ENCODE measurements around the gene RBM14. TPM values are rescaled to one million over a fixed set of nuclear protein-coding genes. Genes with fewer than 3 reads are reported as not detected.

The RBM14 gene
- total RNA-seq, 3 donors from 2014 or later, result 63.8 to 87.0 (median 72.6) TPM

GRCh38 chr11:66653123-66653522 lies 36.7 kb downstream of the RBM14 start:
- TF ChIP-seq CTCF (IDR thresholded peaks at IDR 0.05), result no peak
- intact Hi-C loops (cut with DNase I, micrococcal nuclease), result no loop called here
- Histone ChIP-seq H3K9me3 (no peaks in the 10 kb centered on the region), H3K4me3 (no peak overlapping the region), H3K36me3 (ENCODE audit: low read depth) (no peaks in the 10 kb centered on the region), H3K4me1 (ENCODE audit: low read depth) (peaks cover 2% of the 10 kb centered on the region)
- DNase-seq (no peak), ATAC-seq (no peak)

- DNase-seq (no peak), ATAC-seq (no peak)
- Histone ChIP-seq H3K9me3 (no peaks in the 10 kb centered on the region), H3K36me3 (ENCODE audit: low read depth) (no peaks in the 10 kb centered on the region), H3K4me1 (ENCODE audit: low read depth) (no peaks in the 10 kb centered on the region), H3K4me3 (no peak overlapping the region)
- no peak for TF ChIP-seq CTCF (IDR thresholded peaks at IDR 0.05)
- intact Hi-C loops (cut with DNase I, micrococcal nuclease), result no loop called here
These were observed 43.3 kb downstream of the RBM14 start for GRCh38 chr11:66659763-66660162.

- Histone ChIP-seq H3K4me1 (ENCODE audit: low read depth) (no peaks in the 10 kb centered on the region), H3K9me3 (no peaks in the 10 kb centered on the region), H3K36me3 (ENCODE audit: low read depth) (no peaks in the 10 kb centered on the region), H3K4me3 (no peak overlapping the region)
- intact Hi-C loops (cut with DNase I, micrococcal nuclease), result no loop called here
- ATAC-seq, result no peak
- no peak for DNase-seq
- no peak for TF ChIP-seq CTCF (IDR thresholded peaks at IDR 0.05)
These were observed 47.4 kb downstream of the RBM14 start for GRCh38 chr11:66663741-66664296.

GRCh38 chr11:66665369-66665768 lies 48.9 kb downstream of the RBM14 start:
- no peaks in the 10 kb centered on the region for H3K9me3 ChIP-seq

GRCh38 chr11:66670816-66671215 lies 54.4 kb downstream of the RBM14 start:
- no peaks in the 10 kb centered on the region for H3K36me3 ChIP-seq (ENCODE audit: low read depth)
- H3K4me3 ChIP-seq, result no peak overlapping the region
- DNase-seq, result no peak
- no peaks in the 10 kb centered on the region for H3K9me3 ChIP-seq
- H3K4me1 ChIP-seq (ENCODE audit: low read depth), result peaks cover 9% of the 10 kb centered on the region
- ATAC-seq, result no peak
- intact Hi-C loops (cut with DNase I, micrococcal nuclease), result loop anchor here in 1 of 2 donors (10.0 kb wide), 1 partner anchor 256 kb away; no protein-coding TSS in a partner anchor
- no peak for TF ChIP-seq CTCF (IDR thresholded peaks at IDR 0.05)

More at GRCh38 chr11:66665369-66665768, 48.9 kb downstream of the RBM14 start:
- Histone ChIP-seq H3K36me3 (ENCODE audit: low read depth) (no peaks in the 10 kb centered on the region), H3K4me1 (ENCODE audit: low read depth) (no peaks in the 10 kb centered on the region), H3K4me3 (no peak overlapping the region)
- intact Hi-C loops (cut with DNase I, micrococcal nuclease), result no loop called here
- no peak for ATAC-seq
- TF ChIP-seq CTCF (IDR thresholded peaks at IDR 0.05), result no peak
- no peak for DNase-seq

All from mucosa of descending colon (tissue), 3 donors.